ENCODE data around the gene MYO15B. TPM values are rescaled to one million over a fixed set of nuclear protein-coding genes. Genes with fewer than 3 reads are reported as not detected.
A peak's percentile ranks its signal among the peaks of the same experiment; 100 is the strongest.

The MYO15B gene
- total RNA-seq, 1 donor from 2014 or later: 267 TPM

DNA sequence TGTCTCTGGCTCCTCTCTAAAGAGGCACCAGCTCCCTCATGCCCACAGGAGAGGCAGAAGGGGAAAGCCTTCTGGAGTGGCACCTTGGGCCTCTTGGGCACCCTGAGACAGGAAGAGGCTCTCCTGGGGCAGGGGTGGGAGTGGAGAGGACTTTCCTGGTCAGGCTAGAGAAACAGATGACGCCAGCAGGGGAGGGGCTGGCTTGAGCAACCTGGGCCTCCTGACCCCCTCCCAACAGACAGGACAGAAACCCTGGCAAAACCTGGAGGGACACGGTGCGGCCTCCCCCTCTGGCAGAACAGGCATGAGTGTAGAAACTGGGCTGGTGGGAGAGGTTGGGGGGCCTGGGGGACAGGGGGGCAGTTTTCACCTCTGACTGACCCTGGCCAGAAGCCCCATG, 51.7 kb downstream of the MYO15B start:
- DNase-seq (ENCODE audit: low spot score): no peak

DNA sequence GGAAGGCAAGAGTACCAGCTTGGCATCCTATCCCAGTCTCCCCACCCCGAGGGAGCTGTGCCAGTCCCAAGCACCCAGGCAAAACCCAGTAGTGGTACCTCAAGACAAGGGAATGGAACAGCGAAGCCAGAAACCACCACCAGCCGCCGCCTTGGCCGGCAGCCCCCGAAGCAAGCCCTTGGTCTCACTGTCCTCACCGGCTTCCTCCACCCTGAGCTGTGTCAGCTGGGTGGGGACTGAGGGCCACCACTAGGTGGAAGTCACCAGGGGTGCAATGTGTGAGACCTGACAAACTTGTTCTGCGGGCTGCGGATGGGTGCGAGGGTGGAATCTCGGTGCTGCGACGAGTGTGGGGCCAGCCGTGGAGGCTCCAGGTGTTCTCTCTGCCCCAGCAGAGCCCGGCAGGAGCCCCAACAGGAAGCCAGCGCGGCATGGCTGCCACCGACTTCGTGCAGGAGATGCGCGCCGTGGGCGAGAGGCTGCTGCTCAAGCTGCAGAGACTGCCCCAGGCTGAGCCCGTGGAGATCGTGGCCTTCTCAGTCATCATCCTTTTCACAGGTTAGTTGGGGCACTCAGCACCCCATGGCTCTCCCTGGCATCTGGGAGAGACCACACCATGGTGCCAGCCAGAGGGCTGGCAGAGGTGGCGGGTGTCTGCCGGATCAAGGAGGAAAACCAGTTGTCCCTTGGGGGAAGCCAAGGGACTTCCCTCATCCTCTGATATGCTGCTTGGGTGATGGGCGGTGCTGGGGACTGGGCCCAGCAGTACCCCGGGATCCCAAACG, 52.4 kb downstream of the MYO15B start:
- DNase-seq (ENCODE audit: low spot score): peak; percentile 87

DNA sequence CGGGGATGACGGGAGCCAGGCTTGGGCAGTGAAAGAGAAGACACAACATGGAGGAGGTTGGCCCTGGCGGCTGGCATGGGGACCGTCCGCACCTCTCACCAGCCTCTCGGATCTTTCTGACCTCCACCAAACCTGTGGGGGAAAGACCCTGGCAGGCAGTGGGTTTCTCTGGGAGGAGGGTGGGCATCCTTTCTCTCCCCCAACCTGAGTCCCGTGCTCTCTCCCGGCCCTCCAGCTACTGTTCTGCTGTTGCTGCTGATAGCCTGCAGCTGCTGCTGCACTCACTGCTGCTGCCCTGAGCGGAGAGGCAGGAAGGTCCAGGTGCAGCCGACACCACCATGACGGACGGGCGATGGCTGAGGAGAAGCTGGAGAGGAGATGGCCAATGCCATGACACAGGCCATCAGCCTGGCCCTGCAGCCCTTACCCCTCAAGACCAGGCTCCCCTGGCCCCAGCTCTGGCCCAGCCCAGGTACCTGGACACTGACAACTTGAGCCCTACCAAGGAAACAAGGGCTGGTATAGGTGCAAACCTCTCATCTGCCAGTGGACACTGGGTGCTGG, 53.0 kb downstream of the MYO15B start:
- no peak for DNase-seq (ENCODE audit: low spot score)

DNA sequence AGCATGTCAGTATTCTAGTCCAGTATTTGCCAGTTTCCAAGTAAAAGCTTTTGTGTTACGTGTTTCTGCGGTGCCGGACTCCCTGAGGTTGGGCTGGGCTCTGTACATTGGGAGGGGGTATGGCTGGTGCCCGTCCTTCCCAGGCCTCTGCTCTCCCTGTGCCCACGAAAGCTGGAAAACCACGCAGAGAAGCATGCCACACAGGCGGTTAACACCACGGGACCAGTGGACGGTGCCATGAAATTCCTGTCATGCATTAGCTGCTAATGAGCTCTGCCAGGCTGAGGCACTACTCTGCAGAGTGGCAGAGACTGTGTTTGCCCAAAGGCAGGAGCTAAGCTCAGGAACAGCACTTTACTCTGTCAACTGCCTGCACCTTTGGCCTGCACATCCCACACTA, 53.7 kb downstream of the MYO15B start:
- no peak for DNase-seq (ENCODE audit: low spot score)

DNA sequence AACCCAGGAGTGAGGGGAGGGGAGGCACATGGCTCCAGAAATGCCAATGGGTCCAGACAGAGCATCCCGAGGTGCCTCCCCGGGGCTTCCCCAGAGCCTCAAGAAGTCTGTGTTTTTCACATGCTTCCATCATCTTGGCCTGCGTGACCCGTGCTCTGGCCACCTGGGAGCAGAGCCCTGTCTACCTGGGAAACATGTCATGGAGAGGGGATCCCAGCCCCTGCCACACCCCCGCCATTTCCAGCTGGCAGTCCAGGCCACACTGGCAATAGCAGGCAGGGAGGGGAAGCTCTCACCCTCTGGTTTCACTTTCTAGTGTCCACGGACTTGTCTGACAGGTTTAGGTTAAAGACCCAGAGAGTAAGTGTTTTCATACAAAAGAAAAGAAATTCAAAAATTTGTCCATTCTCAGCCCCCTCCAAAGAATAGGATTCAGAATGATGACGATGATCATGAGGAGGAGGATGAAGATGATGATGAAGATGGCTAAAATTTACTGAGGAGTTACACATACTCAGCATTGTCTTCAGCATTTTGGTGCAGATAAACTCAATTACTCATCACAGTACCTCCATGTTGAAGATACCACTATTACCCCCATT, 54.7 kb downstream of the MYO15B start:
- no peak for DNase-seq (ENCODE audit: low spot score)

DNA sequence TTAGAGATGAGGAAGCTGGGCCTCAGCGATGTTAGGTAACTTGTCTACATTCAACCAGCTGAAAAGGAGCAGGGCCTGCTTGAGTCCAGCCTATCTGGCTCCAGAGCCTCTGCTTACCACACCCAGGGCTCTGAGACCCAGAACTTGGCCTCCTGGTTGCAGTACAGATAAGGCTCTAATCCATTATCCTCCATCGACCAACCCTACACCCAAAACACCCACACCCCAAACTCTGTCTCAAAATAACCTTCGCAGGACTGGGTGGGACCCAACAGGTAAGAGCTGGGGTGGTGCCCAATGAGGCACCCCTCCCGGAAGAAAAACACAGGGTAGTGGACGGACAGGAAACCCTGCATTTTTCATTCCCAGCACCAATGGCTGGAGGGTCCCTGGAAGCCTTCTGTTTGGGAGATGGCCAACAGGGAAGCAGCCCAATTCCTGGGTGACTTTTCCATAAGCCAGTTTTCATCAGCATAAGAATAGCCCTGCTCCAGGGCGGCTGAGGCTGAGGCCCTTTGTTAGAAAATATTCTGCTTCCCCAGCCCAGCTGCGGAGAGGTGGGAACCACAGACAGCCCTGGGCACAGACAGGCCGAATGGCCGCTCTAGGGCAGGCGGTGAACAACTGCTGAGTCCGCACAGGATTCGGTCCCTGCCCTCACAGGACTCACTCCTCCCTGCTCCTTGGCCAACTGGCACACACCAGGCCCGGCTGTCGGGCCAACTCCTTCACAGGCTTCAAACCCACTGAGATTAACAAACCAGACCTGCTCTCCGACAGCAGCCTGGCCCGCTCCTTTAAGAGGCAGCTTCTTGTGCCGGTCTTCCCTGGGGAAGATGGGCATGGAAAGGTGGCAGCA, 55.4 kb downstream of the MYO15B start:
- DNase-seq (ENCODE audit: low spot score): no peak

DNA sequence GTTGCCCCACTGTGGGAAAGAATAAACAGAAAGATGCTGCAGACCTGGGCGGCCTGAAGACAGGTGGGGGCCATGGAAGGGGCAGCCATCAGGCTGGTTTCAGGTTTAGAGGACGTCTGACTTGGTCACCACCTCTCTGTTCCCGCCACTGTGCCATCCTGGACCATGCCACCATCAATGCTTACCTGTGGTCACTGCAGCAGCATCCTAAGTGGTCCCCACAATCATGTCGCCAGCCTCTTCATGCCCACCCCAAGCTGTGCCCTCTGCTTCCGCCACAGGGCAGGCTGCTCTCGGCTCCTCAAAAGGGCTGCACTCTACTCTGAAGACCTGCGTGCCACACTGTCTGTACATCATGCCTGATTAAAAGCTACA, 56.0 kb downstream of the MYO15B start:
- DNase-seq (ENCODE audit: low spot score): no peak

GRCh38 chr17:75645501-75645888, 57.9 kb downstream of the MYO15B start:
- peak; percentile 89 for DNase-seq (ENCODE audit: low spot score)

DNA sequence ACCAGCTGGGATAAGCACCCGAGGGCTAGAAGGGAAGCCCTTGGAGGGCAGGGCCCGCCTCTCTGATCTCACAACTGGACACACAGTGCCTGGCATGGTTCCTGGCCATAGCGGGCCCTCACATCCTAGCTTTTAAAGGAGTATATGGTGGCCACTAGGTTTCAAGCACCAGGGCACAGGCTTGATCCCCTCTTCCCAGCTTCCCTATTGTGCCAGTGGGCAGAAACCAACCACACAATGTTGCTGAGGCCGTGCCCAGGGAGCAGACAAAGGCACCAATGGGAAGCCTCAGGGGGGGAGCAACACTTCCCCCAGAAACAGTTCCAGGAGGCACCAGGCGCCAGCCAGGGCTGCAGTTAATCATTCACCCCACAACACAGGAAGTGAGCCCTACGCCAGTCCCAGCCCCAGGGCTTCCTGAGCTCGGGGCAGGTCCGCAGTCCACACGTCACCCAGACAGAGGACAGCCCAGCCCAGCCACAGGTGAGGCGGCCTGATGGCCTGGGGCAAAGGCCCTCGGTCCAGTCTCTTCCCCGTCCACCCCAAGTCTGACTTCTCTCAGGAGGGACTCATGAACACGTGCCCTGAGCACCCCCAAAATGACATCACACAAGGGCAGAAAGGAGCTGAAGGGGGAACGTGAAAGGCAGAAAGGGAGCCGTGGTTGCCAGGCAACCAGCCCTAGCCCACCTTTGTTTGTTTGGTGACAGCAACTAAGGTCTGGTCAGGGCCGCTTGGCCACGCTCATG, 58.5 kb downstream of the MYO15B start:
- DNase-seq (ENCODE audit: low spot score): peak; percentile 90

DNA sequence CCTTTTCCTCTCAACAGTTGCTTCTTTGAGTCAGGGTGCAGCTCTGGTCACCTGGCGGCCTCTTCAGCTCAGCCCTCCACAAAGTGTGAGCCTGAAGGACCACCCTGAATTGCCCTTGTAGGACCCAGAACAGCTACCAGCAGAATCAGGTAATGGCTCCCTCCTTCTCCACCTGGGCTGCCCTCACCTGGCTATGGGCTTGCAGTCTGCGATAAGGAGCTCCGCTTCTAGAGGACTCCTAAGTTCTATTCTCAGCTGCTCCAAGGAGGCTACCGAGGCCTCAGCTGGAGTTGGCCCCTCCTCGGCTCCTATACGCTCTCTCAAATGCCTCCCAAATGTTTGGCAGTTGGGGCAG, 59.0 kb downstream of the MYO15B start:
- no peak for DNase-seq (ENCODE audit: low spot score)

GRCh38 chr17:75647061-75647460, 59.5 kb downstream of the MYO15B start:
- DNase-seq (ENCODE audit: low spot score): no peak

DNA sequence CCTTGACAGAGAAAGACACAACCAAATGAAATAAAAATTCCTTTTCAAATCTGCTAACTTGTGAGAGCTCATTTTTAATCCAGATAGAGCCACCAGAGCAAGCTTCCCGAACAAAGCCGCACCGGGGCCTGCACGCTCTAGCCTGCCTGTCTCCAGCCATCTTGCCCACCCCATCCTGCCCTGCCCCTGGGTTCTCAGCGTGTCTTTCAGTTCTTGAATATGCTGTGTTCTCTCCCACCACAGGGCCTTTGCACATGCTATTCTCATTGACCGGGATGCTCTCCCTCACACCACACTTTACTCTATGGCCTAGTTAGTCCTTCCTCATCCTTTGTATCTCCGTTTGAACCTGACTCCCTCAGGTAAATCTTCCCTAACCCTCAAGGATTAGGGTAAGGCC, 60.3 kb downstream of the MYO15B start:
- no peak for DNase-seq (ENCODE audit: low spot score)

- DNase-seq (ENCODE audit: low spot score): no peak
Measured at GRCh38 chr17:75649687-75650086, 62.1 kb downstream of the MYO15B start.

DNA sequence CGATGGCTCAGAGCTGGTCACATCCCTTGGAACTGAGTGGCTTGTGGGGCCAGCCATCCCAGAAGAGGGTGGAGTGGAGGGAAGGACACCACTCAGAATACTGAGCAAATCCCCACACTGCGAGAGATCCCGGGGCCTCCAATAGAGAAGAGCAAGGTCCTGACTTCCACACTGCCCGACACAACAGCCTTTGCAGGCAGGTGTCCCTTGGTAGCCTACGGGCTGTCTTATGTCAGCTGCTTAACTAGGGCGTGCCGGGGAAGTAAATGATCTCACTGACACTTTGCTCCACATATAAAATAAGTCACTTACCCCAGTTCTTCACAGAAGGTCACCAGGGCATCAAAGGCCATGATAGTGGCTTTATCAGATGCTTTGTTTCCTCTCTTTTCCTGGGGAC, 63.3 kb downstream of the MYO15B start:
- no peak for DNase-seq (ENCODE audit: low spot score)

DNA sequence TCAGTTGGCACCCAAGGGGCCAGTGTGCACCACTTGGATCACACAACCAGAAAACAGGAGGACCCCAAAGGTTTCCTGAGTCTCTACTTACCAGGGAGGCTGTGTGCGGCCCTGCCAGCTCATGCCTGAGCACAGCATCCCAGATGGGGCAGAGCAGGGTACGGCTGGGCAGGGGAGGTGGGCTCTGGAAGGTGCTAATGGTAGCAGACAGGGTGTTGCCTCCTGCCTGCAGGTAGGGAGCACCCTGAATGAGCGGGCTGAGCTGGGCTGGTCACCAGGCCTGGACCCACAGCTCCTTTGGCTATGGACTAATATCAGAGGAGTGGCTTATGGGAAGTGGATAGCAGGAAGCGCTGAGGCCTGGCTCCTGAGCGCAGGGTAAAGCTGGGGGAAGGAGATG, 64.7 kb downstream of the MYO15B start:
- DNase-seq (ENCODE audit: low spot score): no peak

- no peak for DNase-seq (ENCODE audit: low spot score)
Measured at GRCh38 chr17:75652934-75653549, 65.4 kb downstream of the MYO15B start.

GRCh38 chr17:75654176-75654575, 66.6 kb downstream of the MYO15B start:
- no peak for DNase-seq (ENCODE audit: low spot score)

DNA sequence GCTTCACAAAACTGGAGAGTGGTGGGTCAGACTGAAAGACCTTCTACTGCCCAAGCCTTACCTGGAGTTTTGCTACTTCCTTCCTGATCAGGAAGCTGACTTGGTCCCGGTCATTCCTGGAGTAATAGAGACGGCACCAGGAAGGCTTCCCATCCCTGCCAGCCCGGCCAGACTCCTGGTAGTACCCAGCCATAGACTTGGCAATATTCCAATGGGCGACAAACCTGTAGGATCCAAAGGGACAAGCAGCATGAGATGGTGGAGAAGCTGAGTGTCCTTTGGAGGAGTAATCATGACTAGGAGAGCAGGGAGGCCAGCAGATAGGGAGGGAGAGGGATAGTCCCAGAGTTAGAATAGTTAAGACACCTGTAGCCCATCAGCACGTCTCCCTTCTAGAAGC, 70.6 kb downstream of the MYO15B start:
- DNase-seq (ENCODE audit: low spot score): no peak

- no peak for DNase-seq (ENCODE audit: low spot score)
Measured at GRCh38 chr17:75661531-75661930, 73.9 kb downstream of the MYO15B start.

DNA sequence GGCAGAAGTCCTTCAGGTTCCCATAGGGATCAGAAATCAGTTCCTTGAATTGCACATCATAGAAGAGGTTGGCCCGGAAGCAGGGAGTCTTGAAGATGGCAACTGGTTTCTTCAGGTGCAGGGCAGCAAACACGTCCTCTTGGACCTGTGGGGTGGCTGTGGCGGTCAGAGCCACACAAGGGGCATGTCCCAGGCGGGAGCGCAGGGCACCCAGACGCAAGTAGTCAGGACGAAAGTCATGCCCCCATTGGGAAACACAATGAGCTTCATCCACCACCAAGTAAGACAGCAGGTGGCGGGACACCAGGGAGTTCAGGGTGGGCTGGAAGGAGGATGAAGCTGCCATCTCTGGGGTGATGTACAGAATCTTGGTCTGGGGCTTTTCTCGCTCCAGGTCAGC, 74.9 kb downstream of the MYO15B start:
- no peak for DNase-seq (ENCODE audit: low spot score)

DNA sequence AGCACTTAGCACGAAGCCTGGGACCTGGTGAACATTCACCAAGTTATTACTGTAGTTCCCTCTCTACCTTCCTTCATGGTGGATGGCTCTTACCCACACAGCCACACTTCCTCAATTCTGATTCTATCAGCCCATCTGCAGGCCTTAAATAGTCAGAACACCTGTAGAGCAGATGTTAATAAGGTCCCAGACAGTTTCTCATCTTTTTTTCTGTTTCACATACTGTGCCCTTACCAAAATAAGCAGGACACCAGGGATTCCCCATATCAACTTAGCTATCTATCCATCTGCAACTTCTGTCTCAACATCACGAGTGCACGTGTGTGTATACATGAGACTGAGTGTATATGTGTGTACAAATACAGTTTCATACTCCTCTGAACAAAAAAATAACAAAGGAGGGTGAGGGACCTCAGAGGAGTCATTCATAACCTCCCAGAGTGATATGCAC, 76.5 kb downstream of the MYO15B start:
- DNase-seq (ENCODE audit: low spot score): no peak
